HepG2 (cell line): ENCODE measurements around the gene PIKFYVE. TPM values are rescaled to one million over a fixed set of nuclear protein-coding genes. Genes with fewer than 3 reads are reported as not detected.

Experiments
- ATF4 ChIP-seq, 2 experiments: fragments of 450-650 bp in 1 of 2; sonication (generic) in 1 of 2; formaldehyde crosslinking; IDR thresholded peaks; 2 replicates each; pipeline versions ENCODE4 v1.5.0 to v1.8.0; 2020 to 2022; ENCODE audit warnings: mild to moderate bottlenecking in 1 of 2, missing genetic modification reagents in 1 of 2
- ATF5 ChIP-seq: sonication (generic); formaldehyde crosslinking; IDR thresholded peaks from 2 replicates; pipeline ENCODE4 v1.4.0; 2020; ENCODE audit warnings: mild to moderate bottlenecking, low read depth, missing genetic modification reagents
- CAMTA2 ChIP-seq: sonication (generic); formaldehyde crosslinking; IDR thresholded peaks from 2 replicates; pipeline ENCODE4 v1.4.0; 2020; ENCODE audit warnings: mild to moderate bottlenecking, missing genetic modification reagents, borderline replicate concordance
- DDIT3 ChIP-seq: sonication (generic); formaldehyde crosslinking; IDR thresholded peaks from 2 replicates; pipeline ENCODE4 v1.4.0; 2020; ENCODE audit warnings: mild to moderate bottlenecking, missing genetic modification reagents
- ELF1 ChIP-seq: sonication (generic); formaldehyde crosslinking; IDR thresholded peaks from 2 replicates; pipeline ENCODE4 v1.4.0; 2020; ENCODE audit warnings: missing genetic modification reagents
- HDAC1 ChIP-seq: sonication (generic); formaldehyde crosslinking; IDR thresholded peaks from 2 replicates; pipeline ENCODE4 v1.5.1; 2020; ENCODE audit warnings: mild to moderate bottlenecking, missing genetic modification reagents
- KAT7 ChIP-seq: IDR thresholded peaks from 2 replicates; pipeline ENCODE4 v1.6.1; 2018; ENCODE audit warnings: borderline replicate concordance, missing compliant biosample characterization
- KDM5A ChIP-seq: fragments of 200-600 bp; sonication (generic); IDR thresholded peaks from 2 replicates; pipeline ENCODE4 v1.7.0; 2018; ENCODE audit warnings: antibody characterized with exemption, mild to moderate bottlenecking, low read length, borderline replicate concordance
- KLF13 ChIP-seq: sonication (generic); formaldehyde crosslinking; IDR thresholded peaks from 2 replicates; pipeline ENCODE4 v1.4.0; 2020; ENCODE audit warnings: mild to moderate bottlenecking, missing genetic modification reagents
- KLF6 ChIP-seq: IDR thresholded peaks from 2 replicates; pipeline ENCODE4 v1.8.0; 2016; ENCODE audit warnings: missing biosample characterization, missing genetic modification reagents
- NAIF1 ChIP-seq: sonication (generic); formaldehyde crosslinking; IDR thresholded peaks from 2 replicates; pipeline ENCODE4 v1.5.0; 2020; ENCODE audit warnings: mild to moderate bottlenecking, missing genetic modification reagents, borderline replicate concordance
- PRPF4 ChIP-seq: fragments of 200-400 bp; formaldehyde crosslinking; IDR thresholded peaks from 2 replicates; pipeline ENCODE4 v1.6.1; 2016; ENCODE audit warnings: low read length, low read depth; ENCODE audit not compliant: poor library complexity, severe bottlenecking
- TRIM22 ChIP-seq: fragments of 450-650 bp; IDR thresholded peaks from 2 replicates; pipeline ENCODE4 v1.6.1; 2017
- ZFP36L2 ChIP-seq: sonication (generic); formaldehyde crosslinking; IDR thresholded peaks from 2 replicates; pipeline ENCODE4 v1.4.0; 2020; ENCODE audit warnings: missing genetic modification reagents
- ZNF18 ChIP-seq: sonication (generic); formaldehyde crosslinking; IDR thresholded peaks from 2 replicates; pipeline ENCODE4 v1.8.0; 2022; ENCODE audit warnings: mild to moderate bottlenecking, missing genetic modification reagents; ENCODE audit not compliant: insufficient replicate concordance
- ZNF205 ChIP-seq: IDR thresholded peaks from 2 replicates; pipeline ENCODE4 v1.6.1; 2018; ENCODE audit warnings: missing biosample characterization, missing genetic modification reagents
- ZNF230 ChIP-seq: sonication (generic); formaldehyde crosslinking; IDR thresholded peaks from 2 replicates; pipeline ENCODE4 v1.4.0; 2020; ENCODE audit warnings: mild to moderate bottlenecking, missing genetic modification reagents
- ZNF660 ChIP-seq: sonication (generic); formaldehyde crosslinking; IDR thresholded peaks from 2 replicates; pipeline ENCODE4 v1.5.1; 2020; ENCODE audit warnings: mild to moderate bottlenecking, low read depth, missing genetic modification reagents, borderline replicate concordance
- ZNF713 ChIP-seq: sonication (generic); formaldehyde crosslinking; IDR thresholded peaks from 2 replicates; pipeline ENCODE4 v1.4.0; 2020; ENCODE audit warnings: mild to moderate bottlenecking, missing genetic modification reagents
- ZSCAN9 ChIP-seq: IDR thresholded peaks from 2 replicates; pipeline ENCODE4 v1.6.1; 2016; ENCODE audit warnings: borderline replicate concordance
- polyA plus RNA-seq, 8 experiments: library from polyadenylated mRNA; depleted of rRNA in 3 of 8; stranded (reverse) in 7 of 8; unstranded in 1 of 8; fragments of >200 nt; fragmentation: Illumina TruSeq in 4 of 8; extraction: Trizol in 4 of 8; gene quantifications; 2 replicates each; pipeline versions ENCODE4 v1.2.1 to v1.2.3, GENCODE V29; 2011 to 2016; ENCODE audit warnings: low read depth in 4 of 8, missing spikeins in 1 of 8, mixed read lengths in 1 of 8; ENCODE audit not compliant: insufficient read depth in 1 of 8
- total RNA-seq, 5 experiments: library from RNA; depleted of rRNA; stranded (reverse); fragments of >200 nt; fragmentation: Illumina TruSeq; extraction: Trizol; gene quantifications; 2 replicates each; pipeline ENCODE4 v1.2.3, GENCODE V29; 2016; ENCODE audit warnings: low read depth in 1 of 5
- TF ChIP-seq, protein P1 (sequence below): sonication (generic); formaldehyde crosslinking; IDR thresholded peaks from 2 replicates; pipeline ENCODE4 v1.5.0; 2020; ENCODE audit warnings: missing genetic modification reagents, mild to moderate bottlenecking, borderline replicate concordance
- TF ChIP-seq, protein P2 (sequence below): sonication (generic); formaldehyde crosslinking; IDR thresholded peaks from 2 replicates; pipeline ENCODE4 v1.8.0; 2022; ENCODE audit warnings: missing genetic modification reagents, mild to moderate bottlenecking, moderate library complexity, borderline replicate concordance

The PIKFYVE gene
- total and polyA plus RNA-seq, 2 of the 13 experiments (the other 11 are each of a cell fraction or from before 2014, with no cell fraction given), result 20.2 to 21.7 TPM

GRCh38 chr2:208253600-208254117 lies 12.4 kb upstream of the PIKFYVE start (continued):
- TF ChIP-seq, protein P1, sequence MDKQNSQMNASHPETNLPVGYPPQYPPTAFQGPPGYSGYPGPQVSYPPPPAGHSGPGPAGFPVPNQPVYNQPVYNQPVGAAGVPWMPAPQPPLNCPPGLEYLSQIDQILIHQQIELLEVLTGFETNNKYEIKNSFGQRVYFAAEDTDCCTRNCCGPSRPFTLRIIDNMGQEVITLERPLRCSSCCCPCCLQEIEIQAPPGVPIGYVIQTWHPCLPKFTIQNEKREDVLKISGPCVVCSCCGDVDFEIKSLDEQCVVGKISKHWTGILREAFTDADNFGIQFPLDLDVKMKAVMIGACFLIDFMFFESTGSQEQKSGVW (CRISPR knock-in tag), result no peak
- TF ChIP-seq PRPF4 (no peak), ELF1 (CRISPR knock-in tag) (no peak), KLF13 (no peak), ATF4 (CRISPR knock-in tag; IDR thresholded peaks at IDR 0.05) (no peak), ATF5 (CRISPR knock-in tag) (0 out of 2 replicates have a peak, but pooled peaks have one; percentile 22), ZNF713 (CRISPR knock-in tag) (no peak), HDAC1 (CRISPR knock-in tag) (no peak), NAIF1 (CRISPR knock-in tag) (peak; percentile 46; the same call in 1 of the 2 replicates), TRIM22 (no peak), KLF6 (CRISPR knock-in tag) (no peak), ZSCAN9 (CRISPR knock-in tag) (peak; percentile 72; the same call in 1 of the 2 replicates), CAMTA2 (no peak), KDM5A (no peak), ZNF660 (CRISPR knock-in tag) (no peak), ZNF205 (CRISPR knock-in tag) (no peak), ZNF18 (no peak), DDIT3 (CRISPR knock-in tag) (no peak), ZNF230 (CRISPR knock-in tag) (no peak), KAT7 (no peak), ZFP36L2 (CRISPR knock-in tag) (no peak)
- TF ChIP-seq, protein P2, sequence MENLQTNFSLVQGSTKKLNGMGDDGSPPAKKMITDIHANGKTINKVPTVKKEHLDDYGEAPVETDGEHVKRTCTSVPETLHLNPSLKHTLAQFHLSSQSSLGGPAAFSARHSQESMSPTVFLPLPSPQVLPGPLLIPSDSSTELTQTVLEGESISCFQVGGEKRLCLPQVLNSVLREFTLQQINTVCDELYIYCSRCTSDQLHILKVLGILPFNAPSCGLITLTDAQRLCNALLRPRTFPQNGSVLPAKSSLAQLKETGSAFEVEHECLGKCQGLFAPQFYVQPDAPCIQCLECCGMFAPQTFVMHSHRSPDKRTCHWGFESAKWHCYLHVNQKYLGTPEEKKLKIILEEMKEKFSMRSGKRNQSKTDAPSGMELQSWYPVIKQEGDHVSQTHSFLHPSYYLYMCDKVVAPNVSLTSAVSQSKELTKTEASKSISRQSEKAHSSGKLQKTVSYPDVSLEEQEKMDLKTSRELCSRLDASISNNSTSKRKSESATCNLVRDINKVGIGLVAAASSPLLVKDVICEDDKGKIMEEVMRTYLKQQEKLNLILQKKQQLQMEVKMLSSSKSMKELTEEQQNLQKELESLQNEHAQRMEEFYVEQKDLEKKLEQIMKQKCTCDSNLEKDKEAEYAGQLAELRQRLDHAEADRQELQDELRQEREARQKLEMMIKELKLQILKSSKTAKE (CRISPR knock-in tag), result no peak
